OCI-LY7 (cell line): ENCODE measurements around the gene ZNF536. TPM values are rescaled to one million over a fixed set of nuclear protein-coding genes. Genes with fewer than 3 reads are reported as not detected.
"Not testable (repeated sequence)": the region's sequence is repeated elsewhere in the genome, so short reads cannot be mapped to it uniquely, and the experiment has no call there.

Experiments used
- BruUV-seq: library from RNA; stranded (reverse); fragments of 400-500 nt; replicated peaks from 2 replicates; lab custom pipeline; 2021; lab: Mats Ljungman, UMichigan
- CTCF ChIA-PET: fragments of 300-600 bp; sonication (Branson Sonifier 250); formaldehyde crosslinking; loops from one replicate; lab custom pipeline; 2022; ENCODE audit warnings: antibody characterized with exemption; ENCODE audit not compliant: unreplicated experiment; lab: Charles Lee
- POLR2A ChIA-PET: fragments of 300-600 bp; sonication (Branson Sonifier 250); formaldehyde crosslinking; loops from one replicate; lab custom pipeline; 2022; ENCODE audit warnings: antibody characterized with exemption; lab: Charles Lee
- DNase-seq: peaks from one replicate; pipeline ENCODE4 v3.0.0-alpha.2; 2015; ENCODE audit warnings: low spot score
- H2AFZ ChIP-seq: fragments of 200-600 bp; sonication (generic), shearing (Covaris generic); 2 replicates; pipeline ENCODE4 v1.6.1; 2014; ENCODE audit warnings: mild to moderate bottlenecking, antibody characterized with exemption, low read length, moderate library complexity
- H3K27ac ChIP-seq: fragments of 200-600 bp; sonication (generic); 2 replicates; pipeline ENCODE4 v1.5.1; 2014; ENCODE audit warnings: mixed run types, low read depth, mild to moderate bottlenecking, moderate library complexity, low read length, inconsistent platforms; ENCODE audit not compliant: poor library complexity, severe bottlenecking
- H3K36me3 ChIP-seq: fragments of 200-600 bp; sonication (generic); 2 replicates; pipeline ENCODE4 v1.6.1; 2014; ENCODE audit warnings: mild to moderate bottlenecking, antibody characterized with exemption, low read length, moderate library complexity, mixed read lengths; ENCODE audit not compliant: insufficient read depth
- H3K4me1 ChIP-seq: fragments of 200-600 bp; sonication (generic); 2 replicates; pipeline ENCODE4 v1.5.1; 2014; ENCODE audit warnings: mild to moderate bottlenecking, low read length; ENCODE audit not compliant: insufficient read depth, poor library complexity, severe bottlenecking
- H3K4me2 ChIP-seq: fragments of 200-600 bp; sonication (generic); 2 replicates; pipeline ENCODE4 v1.6.1; 2014; ENCODE audit warnings: mild to moderate bottlenecking, low read length
- H3K4me3 ChIP-seq: fragments of 200-600 bp; sonication (generic); 2 replicates; pipeline ENCODE4 v1.5.1; 2014; ENCODE audit warnings: mild to moderate bottlenecking, low read depth, low read length; ENCODE audit not compliant: poor library complexity, severe bottlenecking
- H3K79me2 ChIP-seq: fragments of 200-600 bp; sonication (generic); 2 replicates; pipeline ENCODE4 v1.6.1; 2016; ENCODE audit warnings: low read depth, mild to moderate bottlenecking, low read length, moderate library complexity, mixed read lengths; ENCODE audit not compliant: insufficient read depth
- H3K9me2 ChIP-seq: fragments of 200-600 bp; sonication (generic); 2 replicates; pipeline ENCODE4 v1.6.1; 2016; ENCODE audit warnings: mild to moderate bottlenecking, low read length, mixed read lengths; ENCODE audit not compliant: insufficient read depth
- H3K9me3 ChIP-seq: fragments of 200-600 bp; sonication (generic); 2 replicates; pipeline ENCODE4 v1.6.1; 2014; ENCODE audit warnings: mild to moderate bottlenecking, mixed run types, low read length, mixed read lengths
- H4K20me1 ChIP-seq: fragments of 200-600 bp; sonication (generic); 2 replicates; pipeline ENCODE4 v1.6.1; 2014; ENCODE audit warnings: mild to moderate bottlenecking, antibody characterized with exemption, low read length, moderate library complexity, mixed read lengths; ENCODE audit not compliant: insufficient read depth
- CTCF ChIP-seq: fragments of 200-600 bp; sonication (generic); conservative IDR thresholded peaks from 2 replicates; pipeline ENCODE4 v1.5.1; 2014; ENCODE audit warnings: mild to moderate bottlenecking, antibody characterized with exemption, low read length, moderate library complexity, mixed read lengths
- EZH2phosphoT487 ChIP-seq: fragments of 200-600 bp; sonication (generic); IDR thresholded peaks from 2 replicates; pipeline ENCODE4 v1.6.1; 2018; ENCODE audit warnings: low read depth, borderline replicate concordance, mild to moderate bottlenecking, mixed run types, antibody characterized with exemption, low read length, moderate library complexity, mixed read lengths
- intact Hi-C: fragments of 100-400 bp; cut with micrococcal nuclease; formaldehyde crosslinking; loops from one replicate; pipeline ENCODE4 v1.10.0; 2022; ENCODE audit not compliant: unreplicated experiment
- total RNA-seq, 2 experiments: library from RNA; depleted of rRNA in 1 of 2; stranded (reverse); fragments of >200 nt in 1 of 2; shearing (Covaris generic) in 1 of 2; gene quantifications; 2 replicates each; pipeline ENCODE4 v1.2.3, GENCODE V29; 2014 to 2022

Gene ZNF536
- total RNA-seq, 2 experiments from 2014 or later, result 0.06 to 0.30 TPM

DNA sequence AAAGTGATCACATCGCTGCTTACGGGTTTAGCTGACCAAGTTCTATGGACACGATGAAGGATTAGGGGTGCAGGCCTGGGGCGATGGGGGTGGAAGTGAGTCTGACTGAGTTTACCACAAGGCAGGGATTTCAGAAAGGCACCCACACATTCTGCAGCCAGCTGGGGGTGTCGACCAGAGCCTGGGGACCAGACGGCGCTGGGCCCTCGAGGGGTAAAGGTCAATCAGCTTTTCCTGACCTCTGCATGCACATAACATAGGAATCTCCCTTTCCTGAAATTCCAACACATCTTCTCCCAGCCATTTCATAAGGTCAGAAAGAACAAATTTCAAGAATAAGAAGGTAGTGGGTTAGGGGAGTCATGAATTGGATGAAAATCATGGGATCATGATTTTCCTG lies 92.0 kb downstream of the ZNF536 start:
- H3K79me2 ChIP-seq, result no peaks in the 10 kb centered on the region
- BruUV-seq, result no TSS peak
- H2AFZ ChIP-seq, result no peak overlapping the region
- no peaks in the 10 kb centered on the region for H3K9me2 ChIP-seq
- no peaks in the 10 kb centered on the region for H3K9me3 ChIP-seq
- no peak for DNase-seq
- H3K27ac ChIP-seq, result no peak overlapping the region
- no peak overlapping the region for H3K4me2 ChIP-seq
- no peaks in the 10 kb centered on the region for H3K4me1 ChIP-seq
- intact Hi-C loops, result no loop called here
- H3K4me3 ChIP-seq, result no peak overlapping the region
- no peaks in the 10 kb centered on the region for H4K20me1 ChIP-seq
- ChIA-PET POLR2A (interaction anchor here (0.6 kb wide), 1 partner anchor 40 kb away, joined by 3 read pairs; no protein-coding TSS in a partner anchor), CTCF (no interaction called here)
- TF ChIP-seq EZH2phosphoT487 (no peak), CTCF (no peak)
- H3K36me3 ChIP-seq, result no peaks in the 10 kb centered on the region

DNA sequence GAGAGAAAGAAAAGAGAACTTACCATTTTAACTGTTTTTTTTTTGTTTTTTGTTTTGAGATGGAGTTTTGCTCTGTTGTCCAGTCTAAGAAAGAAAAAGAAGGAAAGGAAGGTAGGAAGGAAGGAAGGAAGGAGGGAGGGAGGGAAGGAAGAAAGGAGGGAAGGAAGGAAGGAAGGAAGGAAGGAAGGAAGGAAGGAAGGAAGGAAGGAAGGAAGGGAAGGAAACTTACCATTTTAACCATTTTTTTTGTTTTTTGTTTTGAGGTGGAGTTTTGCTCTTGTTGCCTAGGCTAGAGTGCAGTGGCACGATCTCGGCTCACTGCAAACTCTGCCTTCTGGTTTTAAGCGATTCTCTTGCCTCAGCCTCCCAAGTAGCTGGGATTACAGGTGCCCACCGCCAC lies 94.4 kb downstream of the ZNF536 start:
- H3K27ac ChIP-seq, H2AFZ ChIP-seq, DNase-seq, H4K20me1 ChIP-seq, H3K4me2 ChIP-seq, H3K4me1 ChIP-seq, H3K9me2 ChIP-seq, CTCF ChIA-PET, intact Hi-C loops, BruUV-seq, H3K79me2 ChIP-seq, H3K4me3 ChIP-seq, H3K36me3 ChIP-seq, H3K9me3 ChIP-seq: not testable (repeated sequence)
- POLR2A ChIA-PET, result interaction anchor here (0.7 kb wide), 1 partner anchor 752 kb away, joined by 4 read pairs; no protein-coding TSS in a partner anchor

- H3K36me3 ChIP-seq, result no peaks in the 10 kb centered on the region
- H3K27ac ChIP-seq, result no peak overlapping the region
- TF ChIP-seq EZH2phosphoT487 (no peak), CTCF (no peak)
- no TSS peak for BruUV-seq
- H3K79me2 ChIP-seq, result no peaks in the 10 kb centered on the region
- DNase-seq, result no peak
- H3K4me2 ChIP-seq, result no peak overlapping the region
- ChIA-PET CTCF (no interaction called here), POLR2A (no interaction called here)
- H3K9me3 ChIP-seq, result no peaks in the 10 kb centered on the region
- intact Hi-C loops, result no loop called here
- H3K4me1 ChIP-seq, result no peaks in the 10 kb centered on the region
- no peaks in the 10 kb centered on the region for H3K9me2 ChIP-seq
- no peak overlapping the region for H2AFZ ChIP-seq
- H4K20me1 ChIP-seq, result no peaks in the 10 kb centered on the region
- no peak overlapping the region for H3K4me3 ChIP-seq
Observed at GRCh38 chr19:30467239-30467638, 95.1 kb downstream of the ZNF536 start.
